Measurements from ENCODE around the gene SCO1. TPM values are rescaled to one million over a fixed set of nuclear protein-coding genes. Genes with fewer than 3 reads are reported as not detected.
"Not testable (repeated sequence)": the region's sequence is repeated elsewhere in the genome, so short reads cannot be mapped to it uniquely, and the experiment has no call there.

SCO1 gene
- 10 to 100 TPM; 38.6 to 41.7 (median 40.6) TPM for polyA plus RNA-seq (ENCODE audit: insufficient read length in 4 of 4)

DNA sequence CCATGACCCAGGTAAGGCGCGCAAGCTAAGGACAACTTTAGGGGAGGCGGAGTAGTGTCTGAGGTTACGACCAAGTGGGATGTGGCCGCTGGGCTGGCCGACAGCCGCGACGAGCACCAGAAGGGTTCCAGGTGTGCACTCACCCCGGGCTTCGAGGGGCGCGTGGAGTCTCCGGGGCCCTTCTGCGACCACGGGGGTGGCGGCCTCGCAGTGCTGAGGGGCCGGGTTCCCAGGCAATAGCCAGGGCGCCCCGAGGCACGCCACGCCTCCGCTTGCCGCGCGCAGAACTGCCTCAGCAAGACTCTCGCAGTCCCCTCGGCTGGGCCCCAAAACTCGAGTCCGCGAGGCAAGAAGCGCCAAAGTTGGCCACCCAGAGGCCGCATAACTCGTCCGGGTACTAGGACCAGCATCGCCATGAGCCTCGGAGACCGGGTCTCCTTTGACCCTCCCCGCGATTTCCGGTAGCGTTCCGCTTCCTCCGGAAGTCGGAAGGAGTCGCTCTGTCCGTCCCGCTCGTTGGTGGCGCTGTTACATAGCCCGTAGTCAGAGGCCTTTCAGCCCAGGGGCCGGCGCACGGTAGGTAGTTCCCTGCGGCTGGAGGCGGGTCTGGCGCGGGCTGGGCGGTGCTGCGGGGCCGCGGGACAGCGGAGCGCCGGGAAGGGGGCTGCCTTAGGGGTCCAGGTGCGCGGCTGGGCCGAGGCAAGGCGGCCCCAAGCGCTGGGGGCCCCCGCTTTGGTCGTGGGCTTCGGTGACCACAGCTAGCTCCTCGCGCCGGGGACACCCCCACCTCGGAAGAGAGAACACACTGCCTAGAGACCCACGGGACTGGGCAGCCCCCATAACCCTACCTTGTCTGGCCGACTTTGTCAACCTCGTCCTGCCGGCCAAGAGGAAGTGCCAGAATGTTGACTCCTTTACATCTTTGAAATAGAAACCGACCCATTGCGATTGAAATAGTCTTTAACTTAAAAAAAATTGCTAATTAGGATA is at the start of gene SCO1, which contains the start of gene ADPRM:
SCO1 (minus strand) TSS at position 442 of the 990 bp plus-strand sequence; CDS start at position 416, 26 bp downstream.
ADPRM (plus strand) TSS at position 503 of the 990 bp plus-strand sequence. CDS start 7,333 bp downstream, outside the sequence.
- peak; percentile 78 to 94 (median 86) for DNase-seq (ENCODE audit: low read depth in 4 of 4, low spot score in 2 of 4)

DNA sequence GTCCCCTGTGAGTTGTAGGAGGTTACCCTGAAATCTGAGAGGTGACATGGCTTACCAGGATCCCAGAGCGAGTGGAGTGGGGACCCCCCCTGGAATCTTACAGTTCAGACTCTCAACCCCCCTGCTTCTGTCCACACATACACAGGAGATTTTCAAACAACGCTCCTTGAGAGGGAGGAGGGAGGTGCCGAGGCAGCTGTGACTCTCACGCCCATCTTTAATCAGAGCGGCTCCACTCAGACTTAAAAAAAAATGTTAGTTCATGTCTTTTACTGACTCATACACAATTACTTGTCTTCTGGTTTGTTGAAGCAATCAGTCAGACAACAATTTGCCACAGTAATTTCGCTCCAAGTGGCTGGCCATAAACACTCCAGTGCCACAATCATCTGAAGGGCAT is 47.9 kb upstream of the SCO1 start:
- DNase-seq (ENCODE audit: low read depth in 4 of 4, low spot score in 2 of 4): no peak

DNA sequence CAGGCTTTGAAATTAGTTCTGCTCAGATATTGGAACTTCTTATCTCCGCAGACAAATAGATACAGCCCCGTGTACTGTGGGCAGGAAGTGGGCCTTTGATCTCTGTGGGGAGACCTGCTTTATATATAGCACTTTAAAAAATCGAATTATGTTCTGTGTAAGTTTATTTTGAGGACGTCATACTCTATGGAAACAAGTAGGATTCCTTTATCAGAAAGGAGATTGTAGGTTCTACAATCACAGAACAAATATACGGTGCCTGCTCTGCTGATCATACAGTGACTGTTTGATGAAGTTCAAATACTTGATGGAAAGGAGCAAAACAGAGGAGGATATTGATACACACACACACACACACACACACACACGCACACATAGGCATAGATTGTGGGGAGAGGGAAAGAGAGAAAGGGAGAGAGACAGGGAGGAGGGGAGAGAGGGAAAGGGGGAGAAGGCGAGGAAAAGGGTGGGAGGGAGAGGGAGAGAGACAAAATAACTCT is 47.2 kb upstream of the SCO1 start:
- DNase-seq (ENCODE audit: low read depth in 4 of 4, low spot score in 2 of 4): no peak

DNA sequence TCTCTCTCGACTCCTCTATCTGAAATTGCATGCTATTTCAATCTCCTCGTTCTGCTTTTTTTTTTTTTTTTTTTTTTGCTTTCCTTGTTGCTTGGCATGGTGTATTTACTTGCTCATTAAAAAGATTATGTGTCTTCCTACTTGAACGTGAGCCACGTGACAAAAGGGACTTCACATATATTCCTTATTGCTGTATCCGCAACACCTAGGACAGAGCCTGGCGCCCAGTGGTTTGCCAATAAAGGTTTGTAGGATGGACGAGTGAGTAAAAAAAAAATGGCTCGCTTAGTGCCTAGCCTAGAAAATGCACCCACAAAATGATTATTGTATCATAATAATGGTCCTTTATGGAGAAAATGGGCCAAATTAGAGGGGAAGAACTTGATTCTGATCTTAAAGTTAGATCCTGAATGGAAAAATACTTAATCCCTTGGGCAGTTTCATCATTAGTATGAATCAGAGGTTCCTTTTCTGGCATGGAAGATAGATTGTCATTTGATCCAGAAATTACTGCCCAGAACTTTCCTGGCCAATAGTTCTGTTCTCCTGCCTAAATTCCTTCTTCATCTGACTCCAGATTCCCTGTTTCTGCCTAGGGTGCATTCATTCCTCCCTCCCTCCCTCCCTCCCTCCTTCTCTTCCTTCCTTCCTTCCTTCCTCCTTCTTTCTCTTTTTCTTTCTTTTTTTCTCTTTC is 46.1 kb upstream of the SCO1 start:
- DNase-seq (ENCODE audit: low read depth in 4 of 4, low spot score in 2 of 4): no peak

DNA sequence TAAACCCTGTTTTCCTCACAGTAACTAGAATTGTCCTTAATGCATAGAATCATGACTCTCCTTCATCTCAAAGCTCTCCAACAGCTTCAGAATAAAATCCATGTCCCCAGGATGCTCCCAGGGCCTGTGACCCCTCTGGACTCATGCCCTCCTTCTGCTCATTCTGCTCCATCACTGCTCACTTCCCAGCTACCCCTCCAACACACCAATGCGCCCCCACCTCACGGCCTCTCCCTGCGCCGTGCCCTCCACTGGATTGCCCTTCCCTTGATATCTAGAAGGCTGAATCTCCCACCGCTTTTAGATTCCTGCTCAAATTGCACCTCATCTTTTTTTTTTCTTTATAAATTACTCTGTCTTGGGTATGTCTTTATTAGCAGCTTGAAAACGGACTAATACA is 45.1 kb upstream of the SCO1 start:
- no peak for DNase-seq (ENCODE audit: low read depth in 4 of 4, low spot score in 2 of 4)

DNA sequence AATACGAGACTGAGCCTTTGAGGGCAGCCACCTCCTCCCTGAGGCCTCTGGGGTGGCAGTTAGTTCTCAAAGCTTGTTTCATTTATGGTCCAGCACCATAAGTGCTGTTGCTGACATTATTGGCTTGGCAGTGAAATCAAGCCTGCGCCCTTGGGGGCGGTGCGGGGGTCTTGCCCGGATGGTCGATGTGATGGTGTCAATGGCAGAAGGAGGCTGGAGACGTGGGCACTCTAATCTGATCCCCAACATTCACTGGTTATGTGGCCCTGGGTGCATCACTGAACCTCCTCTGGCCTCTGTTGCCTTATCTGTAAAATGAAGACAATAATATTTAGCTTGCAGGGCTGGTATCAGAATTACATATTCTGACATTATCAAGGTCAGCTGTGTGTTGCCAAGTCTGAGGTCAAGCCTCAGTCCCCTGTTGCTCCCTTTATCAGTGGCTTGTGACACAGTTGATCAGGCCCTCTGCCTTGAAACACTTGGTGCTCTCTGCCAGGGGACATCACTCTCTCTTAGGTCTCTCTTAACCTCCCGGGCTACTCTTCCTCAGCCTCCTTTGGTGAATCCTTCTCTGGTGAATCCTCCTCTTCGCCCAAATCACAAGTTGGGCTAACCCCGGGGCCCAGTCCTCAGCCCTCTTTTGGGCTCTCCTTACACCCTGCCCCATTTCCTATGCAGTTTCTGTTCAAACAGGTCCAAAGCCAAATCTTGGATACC is 44.2 kb upstream of the SCO1 start:
- DNase-seq (ENCODE audit: low read depth in 4 of 4, low spot score in 2 of 4): no peak

DNA sequence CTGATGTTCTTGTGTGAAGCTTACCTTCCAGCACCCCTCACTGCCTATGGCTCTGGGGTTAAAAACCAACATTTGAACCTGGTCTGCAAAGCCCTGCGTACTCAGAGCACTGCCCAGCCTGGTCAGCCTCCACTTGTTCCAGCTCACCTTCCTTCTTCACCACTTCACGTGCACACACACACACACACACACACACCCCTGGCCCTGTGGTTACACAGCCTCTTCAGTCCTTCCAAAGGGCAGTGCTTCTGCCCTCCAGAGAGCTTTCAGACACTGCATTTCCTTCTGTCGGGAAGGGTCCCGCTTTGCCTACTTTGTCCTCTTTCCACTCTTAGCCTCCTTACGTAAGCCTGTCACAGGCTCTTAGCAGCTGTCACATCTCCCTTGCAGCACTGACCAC is 42.1 kb upstream of the SCO1 start:
- DNase-seq (ENCODE audit: low read depth in 4 of 4, low spot score in 2 of 4): no peak

DNA sequence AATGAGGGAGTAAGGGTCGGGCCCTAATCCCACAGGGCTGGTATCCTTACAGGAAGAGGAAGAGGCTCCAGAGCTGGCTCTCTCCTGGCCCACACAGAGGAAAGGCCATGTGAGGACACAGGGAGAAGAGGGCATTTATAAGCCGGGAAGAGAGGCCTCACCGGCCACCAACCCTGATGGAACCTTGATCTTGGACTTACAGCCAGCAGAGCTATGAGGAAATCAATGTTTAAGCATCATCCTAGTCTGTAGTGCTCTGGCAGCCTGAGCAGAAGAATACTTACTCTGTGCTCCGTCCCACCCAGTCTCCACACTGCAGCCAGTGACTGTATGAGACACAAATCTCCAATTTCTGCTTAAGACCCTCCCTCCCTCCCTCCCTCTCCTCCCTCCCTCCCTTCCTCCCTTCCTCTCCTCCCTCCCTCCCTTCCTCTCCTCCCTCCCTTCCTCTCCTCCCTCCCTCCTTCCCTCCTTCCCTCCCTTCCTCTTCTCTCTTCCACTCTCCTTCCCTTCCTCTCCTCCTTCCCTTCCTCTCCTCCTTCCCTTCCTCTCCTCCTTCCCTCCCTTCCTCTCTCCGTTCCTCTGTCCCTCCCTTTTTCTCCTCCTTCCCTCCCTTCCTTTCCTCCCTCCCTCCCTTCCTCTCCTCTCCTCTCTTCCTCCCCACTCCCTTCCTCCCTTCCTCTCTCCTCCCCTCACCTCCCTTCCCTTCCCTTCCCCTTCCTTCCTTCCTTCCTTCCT is 41.4 kb upstream of the SCO1 start:
- DNase-seq (ENCODE audit: low read depth in 4 of 4, low spot score in 2 of 4): no peak

DNA sequence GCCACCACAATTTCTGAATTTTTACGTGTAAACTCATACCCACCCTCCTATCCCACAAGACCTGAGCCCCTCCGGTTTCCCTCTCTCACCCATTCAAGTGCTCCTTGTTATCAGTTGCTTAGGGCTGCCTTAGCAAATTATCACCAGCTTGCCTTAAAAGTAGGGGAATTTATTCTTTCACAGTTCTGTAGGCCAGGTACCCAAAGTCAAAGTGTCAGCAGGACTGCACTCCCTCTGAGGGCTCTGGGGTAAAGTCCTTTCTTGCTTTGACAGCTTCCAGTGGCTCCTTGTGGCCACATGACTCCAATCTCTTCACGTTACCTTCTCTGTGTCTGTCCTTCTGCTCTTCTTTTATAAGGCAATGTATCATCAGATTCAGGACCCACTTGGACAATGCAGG is 40.4 kb upstream of the SCO1 start:
- no peak for DNase-seq (ENCODE audit: low read depth in 4 of 4, low spot score in 2 of 4)

DNA sequence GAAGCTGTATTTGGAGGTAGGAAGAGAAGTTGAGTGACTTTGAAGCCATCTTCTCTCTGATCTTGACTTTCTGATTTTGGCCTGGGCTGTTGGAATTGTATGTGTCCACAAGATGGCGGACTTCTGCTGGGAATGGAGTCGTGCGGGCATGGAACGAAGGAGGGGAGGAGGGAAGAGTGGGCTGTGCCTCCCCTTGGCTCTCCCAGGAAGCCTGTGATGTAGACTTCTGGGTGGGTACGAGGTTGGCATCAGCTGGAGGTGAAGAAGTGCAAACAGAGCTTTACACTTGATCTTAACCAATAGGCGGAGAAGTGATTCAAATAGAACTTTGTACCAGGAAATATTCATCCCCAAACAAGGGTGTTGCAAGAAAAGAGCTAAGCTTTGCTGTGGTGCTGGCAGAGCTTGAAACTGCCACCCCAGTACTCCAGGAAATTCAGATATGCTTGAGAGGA is 39.9 kb upstream of the SCO1 start:
- peak in 1 of 4 donors; percentile 55 for DNase-seq (ENCODE audit: low read depth in 4 of 4, low spot score in 2 of 4)

DNA sequence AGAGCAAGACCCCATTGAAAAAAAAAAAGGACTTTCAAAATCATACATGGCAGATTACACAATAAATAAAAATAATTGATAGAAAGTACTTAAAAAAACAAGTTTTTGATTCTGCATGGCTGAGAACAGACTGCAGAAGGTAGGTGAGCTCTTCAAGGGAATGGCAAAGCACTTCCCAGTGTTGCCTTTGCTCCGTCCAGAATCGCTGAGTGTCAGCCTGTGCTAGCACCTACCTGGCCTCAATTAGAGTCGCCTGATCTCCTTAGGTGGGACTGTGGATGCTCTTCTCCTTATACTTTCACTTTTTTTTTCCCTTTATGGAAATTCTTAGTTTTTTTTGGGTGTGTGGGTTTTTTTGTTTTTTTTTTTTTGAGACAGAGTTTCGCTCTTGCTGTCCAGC is 38.5 kb upstream of the SCO1 start:
- no peak for DNase-seq (ENCODE audit: low read depth in 4 of 4, low spot score in 2 of 4)

DNA sequence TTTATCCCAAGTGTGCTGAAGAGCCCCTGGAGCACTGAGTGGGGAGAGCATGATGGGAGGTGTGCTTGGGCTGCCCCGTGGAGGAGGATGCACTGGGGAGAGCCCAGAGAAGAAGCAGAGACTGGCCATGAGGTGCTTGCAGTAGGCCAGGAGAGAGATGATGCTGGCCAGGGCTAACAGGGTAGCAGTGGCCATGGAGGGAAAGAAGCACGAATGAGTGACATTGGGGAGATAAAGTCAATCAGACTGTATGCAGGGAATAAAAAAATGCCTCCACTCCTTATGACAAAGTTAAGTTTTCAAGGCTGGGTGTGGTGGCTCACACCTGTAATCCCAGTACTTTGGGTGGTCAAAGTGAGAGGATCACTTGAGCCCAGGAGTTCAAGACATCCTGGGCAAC is 37.9 kb upstream of the SCO1 start:
- no peak for DNase-seq (ENCODE audit: low read depth in 4 of 4, low spot score in 2 of 4)

DNA sequence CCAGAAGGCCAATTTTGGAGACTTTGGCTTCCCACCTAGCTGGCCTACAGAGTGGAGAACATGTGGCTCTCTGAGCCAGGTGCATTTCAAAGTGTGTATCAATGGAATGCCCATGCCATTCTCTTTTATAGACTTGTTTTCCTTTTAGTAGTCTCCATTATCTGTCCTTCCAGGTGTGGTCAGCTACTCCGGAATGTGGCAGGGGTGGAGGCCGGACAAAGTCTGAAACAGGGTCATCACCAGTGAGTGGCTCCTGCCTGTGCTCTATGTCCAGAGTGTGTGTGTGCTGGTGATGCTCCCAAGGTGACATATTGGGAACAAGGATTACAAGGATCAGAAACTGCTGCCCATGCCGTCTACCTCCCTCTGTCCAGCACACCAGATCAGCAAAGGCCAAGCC is 36.3 kb upstream of the SCO1 start:
- no peak for DNase-seq (ENCODE audit: low read depth in 4 of 4, low spot score in 2 of 4)

DNA sequence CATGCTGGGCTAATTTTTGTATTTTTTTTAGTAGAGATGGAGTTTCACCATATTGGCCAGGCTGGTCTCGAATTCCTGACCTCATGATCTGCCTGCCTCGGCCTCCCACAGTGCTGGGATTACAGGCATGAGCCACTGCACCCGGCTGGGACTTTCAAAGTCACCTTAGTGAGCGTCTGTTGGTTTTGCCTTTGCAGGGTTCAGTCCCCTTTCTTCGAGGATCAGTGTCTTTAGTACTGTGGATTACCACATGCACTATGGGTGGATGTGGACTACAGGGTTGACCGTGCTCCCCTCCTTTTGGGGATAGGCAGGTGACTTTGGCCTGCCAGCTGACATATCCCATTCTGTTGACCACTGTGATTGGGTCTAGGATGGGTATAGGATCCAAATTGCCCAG is 34.8 kb upstream of the SCO1 start:
- not testable (repeated sequence) for DNase-seq (ENCODE audit: low read depth in 4 of 4, low spot score in 2 of 4)

DNA sequence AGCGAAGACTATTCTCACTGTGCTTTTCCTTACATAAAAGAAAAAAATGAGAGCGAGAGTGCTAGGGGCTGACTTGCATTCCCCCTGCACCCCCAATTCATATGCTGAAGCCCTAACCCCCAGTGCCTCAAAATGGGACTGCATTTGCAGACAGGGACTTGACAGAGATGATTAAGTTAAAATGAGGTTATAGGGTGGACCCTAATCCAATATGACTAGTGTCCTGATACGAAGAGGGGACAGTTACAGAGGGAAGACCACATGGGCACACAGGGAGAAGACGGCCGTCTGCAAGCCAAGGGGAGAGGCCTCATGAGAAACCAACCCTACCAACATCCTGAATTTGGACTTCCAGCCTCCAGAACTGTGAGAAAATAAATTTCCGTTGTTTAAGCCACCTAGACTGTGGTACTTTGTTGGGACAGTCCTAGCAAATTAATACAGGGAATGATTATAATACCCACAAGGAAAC is 34.1 kb upstream of the SCO1 start:
- no peak for DNase-seq (ENCODE audit: low read depth in 4 of 4, low spot score in 2 of 4)

DNA sequence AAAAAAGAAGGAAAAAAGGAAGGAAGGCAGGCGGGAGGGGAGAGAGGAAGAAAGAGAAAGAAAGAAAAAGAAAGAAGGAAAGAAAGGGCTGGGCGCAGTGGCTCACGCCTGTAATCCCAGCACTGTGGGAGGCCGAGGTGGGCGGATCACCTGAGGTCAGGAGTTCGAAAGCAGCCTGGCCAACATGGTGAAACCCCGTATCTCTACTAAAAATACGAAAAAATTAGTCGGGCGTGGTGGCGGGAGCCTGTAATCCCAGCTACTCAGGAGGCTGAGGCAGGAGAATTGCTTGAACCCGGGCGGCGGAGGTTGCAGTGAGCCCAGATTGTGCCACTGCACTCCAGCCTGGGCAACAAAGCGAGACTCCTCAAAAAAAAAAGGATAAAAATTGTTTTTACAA is 32.9 kb upstream of the SCO1 start:
- not testable (repeated sequence) for DNase-seq (ENCODE audit: low read depth in 4 of 4, low spot score in 2 of 4)

DNA sequence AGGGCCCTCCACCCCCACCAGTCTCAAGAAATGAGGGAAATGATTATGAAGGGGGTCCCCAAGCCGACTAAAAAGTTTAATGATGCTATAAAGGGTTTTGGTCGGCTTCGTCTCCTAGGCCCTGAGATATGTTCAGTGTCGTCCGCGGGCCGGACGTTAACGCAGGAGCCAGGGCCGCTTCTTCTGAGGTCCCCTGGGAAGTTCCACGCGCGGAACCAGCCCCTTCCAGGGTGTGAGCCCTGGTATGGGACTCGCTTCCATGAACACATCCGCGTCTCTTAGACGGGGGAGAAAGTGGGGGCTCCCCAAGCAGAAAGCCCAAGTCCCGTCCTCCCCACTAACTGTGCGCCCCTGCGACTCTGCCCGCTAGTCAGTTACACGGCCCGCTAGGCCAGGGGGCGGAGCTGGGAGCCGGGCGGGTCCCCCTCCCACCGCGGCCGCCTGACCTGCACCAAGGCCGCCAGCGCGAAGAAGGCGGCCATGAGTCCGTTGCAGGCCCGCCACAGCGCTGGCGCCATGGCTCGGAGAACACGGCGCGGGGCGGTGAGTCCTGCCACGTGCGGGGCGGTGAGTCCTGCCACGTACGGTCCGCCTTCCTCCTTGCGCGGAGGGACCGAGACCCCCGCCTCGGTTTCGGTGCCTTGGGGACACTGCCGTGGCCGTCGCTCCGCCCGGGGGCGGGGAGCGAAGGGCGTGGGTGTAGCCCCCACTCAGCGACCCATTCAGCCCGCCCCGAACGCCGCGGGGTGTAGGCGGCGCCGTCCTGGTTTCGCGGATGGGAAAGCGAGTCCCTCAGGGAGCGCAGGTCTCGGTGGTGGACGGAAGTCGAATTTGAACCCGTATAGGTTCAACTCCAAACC is 32.2 kb upstream of the SCO1 start, which contains the start of gene TMEM220:
TMEM220 (minus strand) TSS at position 690 of the 860 bp plus-strand sequence; CDS start at position 518, 172 bp downstream.
- DNase-seq (ENCODE audit: low read depth in 4 of 4, low spot score in 2 of 4): peak; percentile 55 to 71 (median 67)

DNA sequence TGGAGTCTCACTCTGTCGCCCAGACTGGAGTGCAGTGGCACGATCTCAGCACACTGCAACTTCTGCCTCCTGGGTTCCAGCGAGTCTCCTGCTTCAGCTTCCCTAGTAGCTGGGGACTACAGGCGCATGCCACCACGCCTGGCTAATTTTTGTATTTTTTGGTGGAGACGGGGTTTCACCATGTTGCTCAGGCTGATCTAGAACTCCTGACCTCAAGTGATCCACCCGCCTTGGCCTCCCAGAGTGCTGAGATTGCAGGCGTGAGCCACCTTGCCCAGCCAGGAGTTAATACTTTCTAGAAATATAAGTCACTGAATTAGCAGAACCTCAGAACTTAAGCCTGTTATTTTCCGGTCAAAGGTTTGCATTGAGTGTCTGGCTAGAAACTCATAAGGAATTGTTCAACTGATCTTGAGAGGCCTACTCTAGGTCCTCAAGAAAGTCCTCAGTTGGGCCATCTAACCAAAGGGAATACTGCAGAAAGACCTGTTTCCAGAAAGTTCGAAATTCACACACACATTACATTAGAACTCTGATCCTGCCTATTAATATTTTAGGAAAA is 31.1 kb upstream of the SCO1 start:
- DNase-seq (ENCODE audit: low read depth in 4 of 4, low spot score in 2 of 4): no peak

All from left renal cortex interstitium (tissue), 4 donors.